GM23338 (cell line): ENCODE results near the gene QRICH2. TPM values are rescaled to one million over a fixed set of nuclear protein-coding genes. Genes with fewer than 3 reads are reported as not detected.

Source experiments
- ATAC-seq: fragments of 200-7000 bp; cut with Tn5 transposase; 3 replicates; pipeline ENCODE4 v1.9.1; 2020
- DNase-seq: peaks from one replicate; pipeline ENCODE4 v3.0.0-alpha.2; 2015; ENCODE audit warnings: low spot score
- H2AFZ ChIP-seq: fragments of 200-600 bp; sonication (generic); 2 replicates; pipeline ENCODE4 v1.8.0; 2016; ENCODE audit warnings: antibody characterized with exemption, mild to moderate bottlenecking, moderate library complexity
- H3F3A ChIP-seq: fragments of 200-600 bp; sonication (generic); replicated peaks from 2 replicates; pipeline ENCODE4 v1.8.0; 2017; ENCODE audit warnings: antibody characterized with exemption, mixed run types, low read depth
- H3K27ac ChIP-seq: fragments of 200-600 bp; sonication (generic); 2 replicates; pipeline ENCODE4 v1.6.1; 2016; ENCODE audit warnings: low read depth
- H3K27me3 ChIP-seq: fragments of 200-600 bp; sonication (generic); 2 replicates; pipeline ENCODE4 v1.8.0; 2016; ENCODE audit warnings: mild to moderate bottlenecking, mixed run types, moderate library complexity; ENCODE audit not compliant: insufficient read depth
- H3K36me3 ChIP-seq: fragments of 200-600 bp; sonication (generic); 2 replicates; pipeline ENCODE4 v1.8.0; 2016; ENCODE audit warnings: mild to moderate bottlenecking; ENCODE audit not compliant: insufficient read depth
- H3K4me1 ChIP-seq: fragments of 200-600 bp; sonication (generic); 2 replicates; pipeline ENCODE4 v1.8.0; 2016; ENCODE audit warnings: mild to moderate bottlenecking, moderate library complexity; ENCODE audit not compliant: insufficient read depth
- H3K4me2 ChIP-seq: fragments of 200-600 bp; sonication (generic); 2 replicates; pipeline ENCODE4 v1.7.1; 2017; ENCODE audit warnings: mixed run types
- H3K4me3 ChIP-seq: fragments of 200-600 bp; sonication (generic); 2 replicates; pipeline ENCODE4 v1.6.1; 2016; ENCODE audit warnings: mixed run types
- H3K79me2 ChIP-seq: fragments of 200-600 bp; sonication (generic); replicated peaks from 2 replicates; pipeline ENCODE4 v1.8.0; 2017; ENCODE audit warnings: mild to moderate bottlenecking; ENCODE audit not compliant: insufficient read depth
- H3K9me2 ChIP-seq: fragments of 200-600 bp; sonication (generic); 2 replicates; pipeline ENCODE4 v1.8.0; 2017; ENCODE audit not compliant: insufficient read depth
- H4K20me1 ChIP-seq: fragments of 200-600 bp; sonication (generic); replicated peaks from 2 replicates; pipeline ENCODE4 v1.8.0; 2017; ENCODE audit warnings: mild to moderate bottlenecking; ENCODE audit not compliant: insufficient read depth
- H3K27ac Mint-ChIP-seq: 2 replicates; pipeline ENCODE4 v1.8.0; 2020; ENCODE audit warnings: inconsistent platforms, mild to moderate bottlenecking, moderate library complexity, mixed read lengths
- H3K27me3 Mint-ChIP-seq: 3 replicates; pipeline ENCODE4 v1.8.0; 2022; ENCODE audit warnings: low read depth, mild to moderate bottlenecking, moderate library complexity, mixed read lengths, inconsistent platforms; ENCODE audit not compliant: insufficient read depth, poor library complexity
- H3K36me3 Mint-ChIP-seq: 3 replicates; pipeline ENCODE4 v1.8.0; 2021; ENCODE audit warnings: low read depth, mild to moderate bottlenecking, inconsistent platforms, moderate library complexity, mixed read lengths
- H3K4me1 Mint-ChIP-seq: 3 replicates; pipeline ENCODE4 v1.8.0; 2020; ENCODE audit warnings: mild to moderate bottlenecking, inconsistent platforms, mixed read lengths
- H3K4me3 Mint-ChIP-seq: 3 replicates; pipeline ENCODE4 v1.8.0; 2021; ENCODE audit warnings: moderate library complexity, mild to moderate bottlenecking, inconsistent platforms, mixed read lengths
- H3K9me3 Mint-ChIP-seq: 3 replicates; pipeline ENCODE4 v1.8.0; 2020; ENCODE audit warnings: moderate library complexity, mild to moderate bottlenecking, inconsistent platforms, mixed read lengths
- CREB1 ChIP-seq: fragments of 250-450 bp; sonication (Bioruptor Pico); IDR thresholded peaks from 2 replicates; pipeline ENCODE4 v1.5.0; 2020; ENCODE audit warnings: low read depth, mild to moderate bottlenecking, moderate library complexity
- CTCF ChIP-seq, 2 experiments: fragments of 200-600 bp in 1 of 2; sonication (generic) in 1 of 2; conservative IDR thresholded peaks; 2 replicates each; pipeline versions ENCODE4 v1.5.1 to v1.6.1; 2016 to 2017; ENCODE audit warnings: antibody characterized with exemption in 2 of 2, low read depth in 2 of 2, mild to moderate bottlenecking in 2 of 2, moderate library complexity in 1 of 2
- ETS1 ChIP-seq: IDR thresholded peaks from 2 replicates; pipeline ENCODE4 v1.6.1; 2016; ENCODE audit warnings: antibody characterized with exemption
- EZH2 ChIP-seq: fragments of 200-600 bp; sonication (generic); IDR thresholded peaks from one replicate; pipeline ENCODE4 v1.8.0; 2017; ENCODE audit warnings: antibody characterized with exemption, mild to moderate bottlenecking, low read depth; ENCODE audit not compliant: unreplicated experiment
- EZH2phosphoT487 ChIP-seq: fragments of 200-600 bp; sonication (generic); IDR thresholded peaks from one replicate; pipeline ENCODE4 v1.8.1; 2018; ENCODE audit warnings: antibody characterized with exemption; ENCODE audit not compliant: unreplicated experiment
- JUNB ChIP-seq: IDR thresholded peaks from one replicate; pipeline ENCODE4 v1.6.1; 2016; ENCODE audit warnings: antibody characterized with exemption; ENCODE audit not compliant: unreplicated experiment
- NANOG ChIP-seq: IDR thresholded peaks from 2 replicates; pipeline ENCODE4 v1.6.1; 2016; ENCODE audit warnings: antibody characterized with exemption, borderline replicate concordance
- POLR2AphosphoS5 ChIP-seq: IDR thresholded peaks from 2 replicates; pipeline ENCODE4 v1.6.1; 2016; ENCODE audit warnings: antibody characterized with exemption, low read depth
- REST ChIP-seq: IDR thresholded peaks from one replicate; pipeline ENCODE4 v1.6.1; 2018; ENCODE audit warnings: antibody characterized with exemption; ENCODE audit not compliant: unreplicated experiment
- STAT1 ChIP-seq: IDR thresholded peaks from one replicate; pipeline ENCODE4 v1.6.1; 2016; ENCODE audit warnings: antibody characterized with exemption; ENCODE audit not compliant: unreplicated experiment
- ZNF114 ChIP-seq: fragments of 250-450 bp; sonication (Bioruptor Pico); IDR thresholded peaks from 2 replicates; pipeline ENCODE4 v1.5.0; 2020; ENCODE audit warnings: mild to moderate bottlenecking, moderate library complexity
- ZNF331 ChIP-seq: fragments of 250-450 bp; sonication (Bioruptor Pico); IDR thresholded peaks from 2 replicates; pipeline ENCODE4 v1.5.0; 2020; ENCODE audit warnings: low read depth, mild to moderate bottlenecking, moderate library complexity
- ZNF462 ChIP-seq: fragments of 250-450 bp; sonication (Bioruptor Pico); IDR thresholded peaks from 2 replicates; pipeline ENCODE4 v1.5.0; 2020; ENCODE audit warnings: mild to moderate bottlenecking, moderate library complexity
- polyA plus RNA-seq: library from polyadenylated mRNA; unstranded; fragments of >200 nt; fragmentation: Nextera tagmentation; extraction: Ambion mirVana; gene quantifications from 2 replicates; pipeline ENCODE4 v1.2.1, GENCODE V29; 2016
- total RNA-seq: library from RNA; depleted of rRNA; stranded (reverse); fragments of >200 nt; shearing (Covaris generic); gene quantifications from 2 replicates; pipeline ENCODE4 v1.2.3, GENCODE V29; 2014

QRICH2 gene
- total and polyA plus RNA-seq, 2 experiments from 2014 or later = 2.2 to 3.7 TPM

- Mint-ChIP-seq H3K4me3 (no peak overlapping the region), H3K4me1 (no peaks in the 10 kb centered on the region), H3K36me3 (peaks cover 32% of the 10 kb centered on the region), H3K27me3 (no peaks in the 10 kb centered on the region), H3K9me3 (no peaks in the 10 kb centered on the region), H3K27ac (no peak overlapping the region)
- DNase-seq (no peak), ATAC-seq (no peak)
- H2AFZ ChIP-seq = no peak overlapping the region
- H3K27ac ChIP-seq = no peak overlapping the region
- H3F3A ChIP-seq = no peaks in the 10 kb centered on the region
- no peaks in the 10 kb centered on the region for H3K79me2 ChIP-seq
- H3K9me2 ChIP-seq = no peaks in the 10 kb centered on the region
- no peaks in the 10 kb centered on the region for H3K27me3 ChIP-seq
- no peaks in the 10 kb centered on the region for H3K4me1 ChIP-seq
- peaks cover 4% of the 10 kb centered on the region; the same call in 1 of the 2 replicates for H4K20me1 ChIP-seq
- H3K4me2 ChIP-seq = no peak overlapping the region
- H3K4me3 ChIP-seq = no peak overlapping the region
- no peak for TF ChIP-seq ZNF462 (CRISPR knock-in tag)
- TF ChIP-seq NANOG = no peak
- no peak for TF ChIP-seq ZNF331 (CRISPR knock-in tag)
- no peak for TF ChIP-seq ZNF114 (CRISPR knock-in tag)
- TF ChIP-seq CREB1 (CRISPR knock-in tag) = no peak
- TF ChIP-seq JUNB = no peak
- TF ChIP-seq REST = no peak
- no peak for TF ChIP-seq ETS1
- TF ChIP-seq STAT1 = no peak
- TF ChIP-seq POLR2AphosphoS5 = no peak
- no peak for TF ChIP-seq EZH2phosphoT487
- TF ChIP-seq CTCF (conservative IDR thresholded peaks at IDR 0.05; ENCODE audit: low read depth in 2 of 2) = no peak
- TF ChIP-seq EZH2 = no peak
- peaks cover 15% of the 10 kb centered on the region for H3K36me3 ChIP-seq
These were observed 18.2 kb upstream of the QRICH2 start for GRCh38 chr17:76326306-76326705.
